ENCODE results near the gene TIGAR. TPM values are rescaled to one million over a fixed set of nuclear protein-coding genes. Genes with fewer than 3 reads are reported as not detected.

The TIGAR gene
- total and polyA plus RNA-seq, 4 donors: 2.9 to 10.5 (median 5.9) TPM

- H3K27ac ChIP-seq (ENCODE audit: low read depth in 1 of 2, low read length in 2 of 2): no peak overlapping the region
- 93 to 94% methylated on average over 31 of the region's 31 CpGs for WGBS, 2 donors
- DNase-seq (no peak), ATAC-seq (ENCODE audit: low FRiP score) (no peak)
- no peaks in the 10 kb centered on the region for H3K27me3 ChIP-seq (ENCODE audit: control insufficient read depth in 1 of 2, insufficient read depth in 2 of 2, low read length in 1 of 2)
- intact Hi-C loops (cut with DNase I): no loop called here
- H3K4me1 ChIP-seq (ENCODE audit: control insufficient read depth in 1 of 2, insufficient read depth in 2 of 2, low read length in 2 of 2): no peaks in the 10 kb centered on the region
- no peaks in the 10 kb centered on the region for H3K9me3 ChIP-seq (ENCODE audit: control insufficient read depth, low read length)
- H3K4me3 ChIP-seq (ENCODE audit: low read length in 2 of 2): no peak overlapping the region
- H3K36me3 ChIP-seq (ENCODE audit: control insufficient read depth in 1 of 2, insufficient read depth in 2 of 2, low read length in 1 of 2): no peaks in the 10 kb centered on the region
Measured at GRCh38 chr12:4370265-4370664, 49.3 kb downstream of the TIGAR start.

GRCh38 chr12:4372653-4373052, 51.6 kb downstream of the TIGAR start:
- Histone ChIP-seq H3K9me3 (ENCODE audit: control insufficient read depth, low read length) (no peaks in the 10 kb centered on the region), H3K27ac (ENCODE audit: low read depth in 1 of 2, low read length in 2 of 2) (no peak overlapping the region), H3K4me3 (ENCODE audit: low read length in 2 of 2) (no peak overlapping the region), H3K4me1 (ENCODE audit: control insufficient read depth in 1 of 2, insufficient read depth in 2 of 2, low read length in 2 of 2) (no peaks in the 10 kb centered on the region), H3K27me3 (ENCODE audit: control insufficient read depth in 1 of 2, insufficient read depth in 2 of 2, low read length in 1 of 2) (no peaks in the 10 kb centered on the region), H3K36me3 (ENCODE audit: control insufficient read depth in 1 of 2, insufficient read depth in 2 of 2, low read length in 1 of 2) (no peaks in the 10 kb centered on the region)
- no peak for DNase-seq
- 91% methylated on average over 2 of the region's 2 CpGs for WGBS, 2 donors
- intact Hi-C loops (cut with DNase I): no loop called here
- no peak for ATAC-seq (ENCODE audit: low FRiP score)

GRCh38 chr12:4375449-4375848, 54.4 kb downstream of the TIGAR start:
- WGBS, 2 donors: 81 to 84% methylated on average over 6 of the region's 6 CpGs
- H3K9me3 ChIP-seq (ENCODE audit: control insufficient read depth, low read length): no peaks in the 10 kb centered on the region
- H3K4me3 ChIP-seq (ENCODE audit: low read length in 2 of 2): no peak overlapping the region
- H3K27ac ChIP-seq (ENCODE audit: low read depth in 1 of 2, low read length in 2 of 2): no peak overlapping the region
- H3K36me3 ChIP-seq (ENCODE audit: control insufficient read depth in 1 of 2, insufficient read depth in 2 of 2, low read length in 1 of 2): no peaks in the 10 kb centered on the region
- intact Hi-C loops (cut with DNase I): no loop called here
- ATAC-seq (ENCODE audit: low FRiP score) (no peak), DNase-seq (no peak)
- no peaks in the 10 kb centered on the region for H3K27me3 ChIP-seq (ENCODE audit: control insufficient read depth in 1 of 2, insufficient read depth in 2 of 2, low read length in 1 of 2)
- H3K4me1 ChIP-seq (ENCODE audit: control insufficient read depth in 1 of 2, insufficient read depth in 2 of 2, low read length in 2 of 2): no peaks in the 10 kb centered on the region

GRCh38 chr12:4378772-4379171, 57.8 kb downstream of the TIGAR start:
- no peaks in the 10 kb centered on the region for H3K36me3 ChIP-seq (ENCODE audit: control insufficient read depth in 1 of 2, insufficient read depth in 2 of 2, low read length in 1 of 2)
- no peak overlapping the region for H3K27ac ChIP-seq (ENCODE audit: low read depth in 1 of 2, low read length in 2 of 2)
- intact Hi-C loops (cut with DNase I): no loop called here
- no peak for ATAC-seq (ENCODE audit: low FRiP score)
- H3K27me3 ChIP-seq (ENCODE audit: control insufficient read depth in 1 of 2, insufficient read depth in 2 of 2, low read length in 1 of 2): no peaks in the 10 kb centered on the region
- no peak for DNase-seq
- no peak overlapping the region for H3K4me3 ChIP-seq (ENCODE audit: low read length in 2 of 2)
- H3K9me3 ChIP-seq (ENCODE audit: control insufficient read depth, low read length): no peaks in the 10 kb centered on the region
- WGBS, 2 donors: 62 to 68% methylated on average over 1 of the region's 1 CpG
- H3K4me1 ChIP-seq (ENCODE audit: control insufficient read depth in 1 of 2, insufficient read depth in 2 of 2, low read length in 2 of 2): no peaks in the 10 kb centered on the region

GRCh38 chr12:4379405-4379804, 58.4 kb downstream of the TIGAR start, which contains the start of gene FGF23:
Gene FGF23 (minus strand): TSS chr12:4379712. CDS start chr12:4379582, 130 bp downstream.
- DNase-seq (no peak), ATAC-seq (ENCODE audit: low FRiP score) (no peak)
- H3K9me3 ChIP-seq (ENCODE audit: control insufficient read depth, low read length): no peaks in the 10 kb centered on the region
- no peaks in the 10 kb centered on the region for H3K4me1 ChIP-seq (ENCODE audit: control insufficient read depth in 1 of 2, insufficient read depth in 2 of 2, low read length in 2 of 2)
- intact Hi-C loops (cut with DNase I): no loop called here
- no peaks in the 10 kb centered on the region for H3K36me3 ChIP-seq (ENCODE audit: control insufficient read depth in 1 of 2, insufficient read depth in 2 of 2, low read length in 1 of 2)
- H3K4me3 ChIP-seq (ENCODE audit: low read length in 2 of 2): no peak within 1 kb of the TSS
- H3K27ac ChIP-seq (ENCODE audit: low read depth in 1 of 2, low read length in 2 of 2): no peak within 1 kb of the TSS
- WGBS, 2 donors: 2 to 4% methylated on average over 7 of the region's 7 CpGs
- H3K27me3 ChIP-seq (ENCODE audit: control insufficient read depth in 1 of 2, insufficient read depth in 2 of 2, low read length in 1 of 2): no peaks in the 10 kb centered on the region

GRCh38 chr12:4380332-4380731, 59.3 kb downstream of the TIGAR start:
- no peaks in the 10 kb centered on the region for H3K27me3 ChIP-seq (ENCODE audit: control insufficient read depth in 1 of 2, insufficient read depth in 2 of 2, low read length in 1 of 2)
- H3K4me3 ChIP-seq (ENCODE audit: low read length in 2 of 2): no peak overlapping the region
- no peaks in the 10 kb centered on the region for H3K36me3 ChIP-seq (ENCODE audit: control insufficient read depth in 1 of 2, insufficient read depth in 2 of 2, low read length in 1 of 2)
- H3K9me3 ChIP-seq (ENCODE audit: control insufficient read depth, low read length): no peaks in the 10 kb centered on the region
- intact Hi-C loops (cut with DNase I): no loop called here
- 85 to 86% methylated on average over 4 of the region's 4 CpGs for WGBS, 2 donors
- no peaks in the 10 kb centered on the region for H3K4me1 ChIP-seq (ENCODE audit: control insufficient read depth in 1 of 2, insufficient read depth in 2 of 2, low read length in 2 of 2)
- ATAC-seq (ENCODE audit: low FRiP score) (no peak), DNase-seq (no peak)
- no peak overlapping the region for H3K27ac ChIP-seq (ENCODE audit: low read depth in 1 of 2, low read length in 2 of 2)

- no peaks in the 10 kb centered on the region for H3K4me1 ChIP-seq (ENCODE audit: control insufficient read depth in 1 of 2, insufficient read depth in 2 of 2, low read length in 2 of 2)
- DNase-seq: no peak
- no peak overlapping the region for H3K4me3 ChIP-seq (ENCODE audit: low read length in 2 of 2)
- no peaks in the 10 kb centered on the region for H3K9me3 ChIP-seq (ENCODE audit: control insufficient read depth, low read length)
- WGBS, 2 donors: 67 to 68% methylated on average over 8 of the region's 8 CpGs
- ATAC-seq (ENCODE audit: low FRiP score): no peak
- intact Hi-C loops (cut with DNase I): no loop called here
- H3K27me3 ChIP-seq (ENCODE audit: control insufficient read depth in 1 of 2, insufficient read depth in 2 of 2, low read length in 1 of 2): no peaks in the 10 kb centered on the region
- H3K27ac ChIP-seq (ENCODE audit: low read depth in 1 of 2, low read length in 2 of 2): no peak overlapping the region
- H3K36me3 ChIP-seq (ENCODE audit: control insufficient read depth in 1 of 2, insufficient read depth in 2 of 2, low read length in 1 of 2): no peaks in the 10 kb centered on the region
Measured at GRCh38 chr12:4383304-4383865, 62.4 kb downstream of the TIGAR start.

GRCh38 chr12:4386801-4387200, 65.8 kb downstream of the TIGAR start:
- H3K9me3 ChIP-seq (ENCODE audit: control insufficient read depth, low read length): no peaks in the 10 kb centered on the region
- H3K27me3 ChIP-seq (ENCODE audit: control insufficient read depth in 1 of 2, insufficient read depth in 2 of 2, low read length in 1 of 2): no peaks in the 10 kb centered on the region
- no peak for ATAC-seq (ENCODE audit: low FRiP score)
- intact Hi-C loops (cut with DNase I): no loop called here
- no peaks in the 10 kb centered on the region for H3K4me1 ChIP-seq (ENCODE audit: control insufficient read depth in 1 of 2, insufficient read depth in 2 of 2, low read length in 2 of 2)
- H3K27ac ChIP-seq (ENCODE audit: low read depth in 1 of 2, low read length in 2 of 2): no peak overlapping the region
- no peaks in the 10 kb centered on the region for H3K36me3 ChIP-seq (ENCODE audit: control insufficient read depth in 1 of 2, insufficient read depth in 2 of 2, low read length in 1 of 2)
- no peak overlapping the region for H3K4me3 ChIP-seq (ENCODE audit: low read length in 2 of 2)
- DNase-seq: no peak
- WGBS, 2 donors: 73 to 75% methylated on average over 4 of the region's 4 CpGs

GRCh38 chr12:4387607-4388006, 66.6 kb downstream of the TIGAR start:
- H3K27me3 ChIP-seq (ENCODE audit: control insufficient read depth in 1 of 2, insufficient read depth in 2 of 2, low read length in 1 of 2): no peaks in the 10 kb centered on the region
- no peaks in the 10 kb centered on the region for H3K9me3 ChIP-seq (ENCODE audit: control insufficient read depth, low read length)
- WGBS, 2 donors: 79 to 83% methylated on average over 5 of the region's 5 CpGs
- ATAC-seq (ENCODE audit: low FRiP score) (no peak), DNase-seq (no peak)
- no peak overlapping the region for H3K27ac ChIP-seq (ENCODE audit: low read depth in 1 of 2, low read length in 2 of 2)
- no peaks in the 10 kb centered on the region for H3K4me1 ChIP-seq (ENCODE audit: control insufficient read depth in 1 of 2, insufficient read depth in 2 of 2, low read length in 2 of 2)
- no peak overlapping the region for H3K4me3 ChIP-seq (ENCODE audit: low read length in 2 of 2)
- H3K36me3 ChIP-seq (ENCODE audit: control insufficient read depth in 1 of 2, insufficient read depth in 2 of 2, low read length in 1 of 2): no peaks in the 10 kb centered on the region
- intact Hi-C loops (cut with DNase I): no loop called here
